H1 (cell line): ENCODE measurements around the gene KRTAP5-1. TPM values are rescaled to one million over a fixed set of nuclear protein-coding genes. Genes with fewer than 3 reads are reported as not detected.

ENCODE experiments used
- FOSL1 ChIP-seq: IDR thresholded peaks from 2 replicates; pipeline ENCODE4 v1.6.1; 2011; ENCODE audit warnings: mild to moderate bottlenecking, low read depth, low read length, moderate library complexity; ENCODE audit not compliant: insufficient read depth
- GTF2F1 ChIP-seq: IDR thresholded peaks from 2 replicates; pipeline ENCODE4 v1.6.1; 2012; ENCODE audit warnings: low read depth, low read length, improper control_type of control experiment, borderline replicate concordance
- HDAC6 ChIP-seq: IDR thresholded peaks from one replicate; pipeline ENCODE4 v1.7.1; 2012; ENCODE audit warnings: low read depth, mild to moderate bottlenecking, inconsistent platforms, low read length, moderate library complexity
- RNF2 ChIP-seq: fragments of 200-900, 300-1000 bp; sonication (generic); IDR thresholded peaks from 2 replicates; pipeline ENCODE4 v1.7.1; 2016; ENCODE audit warnings: borderline replicate concordance, low read depth, mild to moderate bottlenecking, antibody characterized with exemption, low read length; ENCODE audit not compliant: poor library complexity, severe bottlenecking; ENCODE audit errors: missing control alignments
- TAF1 ChIP-seq: IDR thresholded peaks from 2 replicates; pipeline ENCODE4 v1.6.1; 2011; ENCODE audit warnings: mild to moderate bottlenecking, low read depth, low read length
- polyA plus RNA-seq, 7 experiments: library from polyadenylated mRNA; depleted of rRNA in 3 of 7; stranded (reverse) in 5 of 7; unstranded in 2 of 7; fragments of >200 nt in 5 of 7; fragments of 200-250 nt in 2 of 7; gene quantifications; 1 replicate in 5 of 7; 2 replicates in 1 of 7; 4 replicates in 1 of 7; pipeline versions ENCODE4 v1.2.1 to v1.2.3, GENCODE V29; 2011 to 2013; ENCODE audit warnings: missing spikeins in 2 of 7, mixed read lengths in 2 of 7
- total RNA-seq: library from RNA; stranded (reverse); fragmentation: NEBNext Ultra II Directional; extraction: Animal tissue kit (Norgen Biotek cat#: 25700); gene quantifications from 2 replicates; pipeline ENCODE4 v1.2.1, GENCODE V29; 2021

KRTAP5-1 gene
- total and polyA plus RNA-seq, 2 of the 8 experiments (the other 6 are each of a cell fraction or from before 2014, with no cell fraction given), result not detected

- TF ChIP-seq RNF2, result no peak
- TF ChIP-seq TAF1, result no peak
- TF ChIP-seq HDAC6, result no peak
- no peak for TF ChIP-seq FOSL1
- TF ChIP-seq GTF2F1, result no peak
These were observed 22.5 kb downstream of the KRTAP5-1 start (continued) for GRCh38 chr11:1562469-1563148.
